ENCODE measurements around the gene NOL8.

The NOL8 gene

DNA sequence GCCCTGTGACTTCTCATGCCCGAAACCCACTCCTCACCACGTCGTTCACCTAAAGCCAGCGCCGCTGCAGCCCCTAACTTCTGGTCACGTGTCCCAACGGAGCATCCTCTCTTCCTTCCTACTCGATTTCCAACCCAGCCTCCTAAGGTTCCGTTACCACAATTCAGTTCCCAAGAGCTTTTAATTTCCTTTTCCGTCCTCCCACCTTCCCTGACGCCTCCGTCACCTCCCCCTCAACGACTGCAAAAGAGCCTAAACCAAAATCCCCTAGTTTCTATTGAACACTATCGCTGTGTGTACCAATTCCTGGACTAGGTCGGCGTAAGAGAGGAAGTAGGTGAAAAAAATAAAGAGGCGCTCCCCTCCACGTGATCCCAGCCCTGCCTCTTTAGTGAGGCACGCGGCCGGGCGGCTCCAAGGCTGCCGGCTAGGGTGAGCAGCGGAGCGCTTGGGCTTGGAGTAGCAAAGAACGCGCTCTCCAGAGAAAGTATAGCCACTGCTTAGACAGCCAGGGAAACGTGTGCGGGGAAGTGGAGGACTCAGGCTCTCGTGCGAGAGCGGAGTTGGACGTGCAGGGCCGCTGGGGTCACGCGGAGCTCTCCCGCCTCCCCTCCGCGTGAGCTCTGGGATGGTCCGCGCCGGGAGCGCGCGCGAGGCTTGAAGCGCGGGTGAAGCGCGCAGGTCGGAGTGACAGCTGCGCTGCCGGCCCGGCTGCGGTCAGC lies at the start of gene NOL8, which contains the start of gene CENPP:
Gene NOL8 (minus strand): TSS at position 82 of the 722 bp plus-strand sequence. CDS start 1,189 bp downstream, outside the sequence.
Gene CENPP (plus strand): TSS at position 685 of the 722 bp plus-strand sequence.
- DNase-seq (ENCODE audit: low read depth, low spot score) = peak; percentile 45

- DNase-seq (ENCODE audit: low read depth, low spot score) = no peak
Measured at GRCh38 chr9:92373167-92373566, 48.0 kb upstream of the NOL8 start.

- no peak for DNase-seq (ENCODE audit: low read depth, low spot score)
Measured at GRCh38 chr9:92369075-92369474, 43.9 kb upstream of the NOL8 start.

- DNase-seq (ENCODE audit: low read depth, low spot score) = no peak
Measured at GRCh38 chr9:92360083-92360482, 34.9 kb upstream of the NOL8 start.

GRCh38 chr9:92359394-92359995 lies 34.3 kb upstream of the NOL8 start:
- DNase-seq (ENCODE audit: low read depth, low spot score) = no peak

DNA sequence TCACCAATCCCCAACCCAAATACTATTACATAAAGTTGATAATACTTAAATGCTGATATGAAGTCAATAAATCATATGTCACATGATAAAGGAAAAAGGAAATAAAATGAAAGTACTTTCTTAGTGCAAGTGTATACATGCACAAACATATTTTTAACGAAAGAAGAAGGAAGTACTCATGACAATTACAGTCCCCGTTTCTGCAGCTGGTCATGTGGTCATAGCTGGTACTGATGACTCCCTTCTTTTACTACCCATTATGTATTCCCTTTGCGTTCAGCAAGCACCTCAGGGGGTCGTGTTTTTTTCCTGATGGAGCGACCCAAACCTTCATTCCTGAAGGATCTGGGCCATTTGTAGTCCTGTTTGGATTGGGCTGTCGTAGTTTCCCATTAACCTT lies 27.9 kb upstream of the NOL8 start:
- DNase-seq (ENCODE audit: low read depth, low spot score) = no peak

DNA sequence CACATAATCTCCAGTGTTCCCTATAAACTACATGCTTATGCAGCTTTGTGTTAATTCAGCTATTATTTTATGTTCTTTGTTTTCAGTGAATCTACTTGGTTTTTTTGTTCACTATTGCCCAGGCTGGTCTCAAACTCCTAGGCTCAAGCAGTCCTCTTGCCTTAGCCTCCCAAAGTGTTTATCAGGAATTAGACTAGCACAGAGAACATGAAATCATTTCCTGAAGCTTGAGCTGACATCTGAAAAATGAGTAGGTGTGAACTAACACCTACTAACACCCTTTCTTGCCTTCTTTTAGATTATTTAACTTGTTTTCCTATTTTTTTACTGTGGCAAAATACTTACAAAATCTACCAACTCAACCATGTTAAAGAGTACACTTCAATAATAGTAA lies 25.6 kb upstream of the NOL8 start:
- no peak for DNase-seq (ENCODE audit: low read depth, low spot score)

GRCh38 chr9:92349771-92350739 lies 24.9 kb upstream of the NOL8 start:
- no peak for DNase-seq (ENCODE audit: low read depth, low spot score)

DNA sequence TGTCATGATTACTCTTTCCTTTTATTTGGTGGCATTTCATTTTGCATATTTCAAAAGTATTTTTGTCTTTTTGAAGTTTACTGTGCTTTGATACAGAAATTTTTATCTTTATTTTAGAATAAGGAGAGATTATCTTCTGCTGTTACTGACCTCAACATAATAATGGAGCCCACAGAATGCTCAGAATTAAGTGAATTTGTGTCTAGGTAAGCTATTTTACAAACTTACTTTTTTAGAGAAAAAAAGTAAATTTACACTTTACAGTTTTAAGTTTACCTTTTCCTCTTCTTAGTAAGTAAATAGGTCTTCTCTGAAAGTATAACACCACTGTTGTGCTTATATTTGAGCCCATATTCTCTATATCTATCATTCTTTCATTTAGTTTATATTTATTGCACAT lies 20.4 kb upstream of the NOL8 start:
- DNase-seq (ENCODE audit: low read depth, low spot score) = no peak

DNA sequence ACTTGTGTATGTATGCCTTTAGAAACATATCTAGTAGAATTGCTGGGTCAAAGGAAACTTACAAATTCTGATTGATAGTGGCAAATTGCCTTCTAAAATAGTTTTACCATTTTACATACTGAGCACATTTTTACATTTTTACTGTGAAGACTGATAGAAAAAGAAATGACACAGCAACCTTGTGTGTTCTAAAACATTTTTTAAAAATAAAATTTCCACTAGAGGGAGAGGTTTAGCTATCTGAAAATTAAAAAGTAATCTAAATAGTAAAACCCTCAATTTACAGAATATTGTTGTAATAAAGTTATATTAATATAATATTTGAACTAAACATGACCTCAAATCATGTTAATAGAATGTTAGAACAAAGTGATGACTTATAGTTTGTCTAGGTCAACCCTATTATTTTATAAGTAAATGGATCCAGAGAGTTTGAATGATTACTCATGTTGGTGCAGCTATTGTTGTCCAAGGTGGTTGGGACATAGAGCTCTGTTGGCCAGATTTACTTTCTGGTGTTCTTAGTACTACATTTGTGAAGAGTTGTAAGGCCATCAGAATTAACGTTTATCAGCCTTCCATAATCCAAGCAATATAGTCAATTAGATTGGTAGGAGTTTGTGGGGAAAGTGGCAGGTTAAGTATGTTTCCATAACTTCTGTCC lies 17.8 kb upstream of the NOL8 start:
- DNase-seq (ENCODE audit: low read depth, low spot score) = no peak

- no peak for DNase-seq (ENCODE audit: low read depth, low spot score)
Measured at GRCh38 chr9:92341578-92341977, 16.4 kb upstream of the NOL8 start.

DNA sequence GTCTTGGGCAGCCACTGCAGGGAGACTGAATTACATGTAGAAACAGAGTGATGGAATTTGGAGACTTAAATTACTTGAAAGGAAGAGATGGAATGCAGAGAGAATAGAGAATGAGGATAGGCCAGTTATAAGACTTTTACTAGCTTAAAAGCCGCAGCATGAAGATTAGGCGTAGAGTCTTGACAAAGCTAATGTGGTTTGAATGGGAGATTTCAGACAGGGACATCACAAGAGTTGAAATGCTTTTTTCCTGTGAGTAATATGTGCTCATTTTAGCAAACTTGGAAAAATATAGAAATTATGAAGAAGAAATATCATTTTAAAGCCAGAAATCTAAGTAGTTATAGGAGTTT lies 8.1 kb upstream of the NOL8 start:
- DNase-seq (ENCODE audit: low read depth, low spot score) = no peak

- no peak for DNase-seq (ENCODE audit: low read depth, low spot score)
Measured at GRCh38 chr9:92332577-92333281, 7.6 kb upstream of the NOL8 start.

DNA sequence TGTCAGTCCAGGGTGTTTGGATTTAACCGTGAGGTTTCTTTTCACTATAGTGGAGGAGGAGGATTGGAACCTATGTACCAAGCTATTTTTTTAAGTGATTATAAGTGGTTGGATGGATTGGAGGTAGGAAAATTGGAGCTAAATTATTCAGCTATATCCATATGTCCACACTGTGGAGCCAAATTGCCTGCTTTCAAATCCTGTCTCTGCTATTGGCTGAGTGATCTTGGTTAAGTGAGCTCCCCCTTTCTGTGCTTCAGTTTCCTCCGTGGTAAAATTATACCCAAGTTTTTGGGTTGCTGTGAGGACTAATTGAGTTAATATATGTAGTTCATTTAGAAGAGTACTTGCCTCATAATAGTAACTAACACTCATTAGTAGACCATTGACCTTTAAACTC lies 3.1 kb upstream of the NOL8 start:
- no peak for DNase-seq (ENCODE audit: low read depth, low spot score)

DNA sequence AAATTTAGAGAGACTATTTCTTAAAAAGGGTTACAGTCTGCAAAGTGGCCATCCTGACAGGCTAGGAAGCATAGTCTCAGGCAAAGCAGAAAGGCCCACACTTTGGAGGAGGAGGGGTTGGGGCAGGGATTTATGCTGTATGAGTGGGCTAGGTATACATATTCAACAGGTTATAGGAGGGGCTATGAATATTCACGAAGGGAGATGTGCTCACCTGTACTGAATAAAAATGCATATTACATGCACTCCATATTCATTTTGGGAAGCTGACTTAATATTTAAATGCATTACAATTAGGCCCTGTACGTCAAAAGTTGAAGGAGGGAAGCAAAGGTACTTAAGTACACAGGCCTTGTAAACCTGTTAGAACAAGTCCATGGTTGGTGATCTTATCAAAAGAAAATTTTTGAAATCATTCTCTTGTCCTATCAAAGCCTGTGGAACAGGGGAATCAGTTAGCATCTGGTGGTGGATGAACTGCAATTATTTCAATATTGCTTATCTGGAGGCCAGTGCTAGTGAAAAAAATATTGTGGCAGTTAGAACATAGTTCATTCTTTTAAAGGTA lies 2.2 kb upstream of the NOL8 start:
- DNase-seq (ENCODE audit: low read depth, low spot score) = no peak

DNA sequence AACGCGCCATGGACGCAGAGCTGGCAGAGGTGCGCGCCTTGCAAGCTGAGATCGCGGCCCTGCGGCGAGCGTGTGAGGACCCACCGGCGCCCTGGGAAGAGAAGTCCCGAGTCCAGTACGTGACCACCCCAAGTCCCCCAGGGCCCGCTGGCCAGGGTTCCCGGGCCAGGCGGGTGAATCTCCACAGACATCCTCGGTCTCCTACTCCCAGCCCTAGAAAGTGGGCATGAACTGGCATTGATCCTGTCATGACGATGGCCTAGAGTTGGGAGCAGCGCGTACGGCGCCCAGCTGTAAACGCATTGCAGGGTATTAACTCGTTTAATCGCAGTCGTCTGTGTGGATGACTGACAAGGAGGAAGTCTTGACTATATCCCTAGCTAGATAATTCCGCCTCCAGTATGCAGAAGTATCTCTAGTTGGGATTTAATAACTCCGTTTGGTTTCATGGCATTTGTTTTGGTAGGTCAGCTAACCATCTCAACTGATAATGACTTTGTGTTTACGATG lies 896 bp upstream of the NOL8 start:
- no peak for DNase-seq (ENCODE audit: low read depth, low spot score)

GRCh38 chr9:92324889-92325268 lies 271 bp downstream of the NOL8 start:
- DNase-seq (ENCODE audit: low read depth, low spot score) = no peak

- DNase-seq (ENCODE audit: low read depth, low spot score) = no peak
Measured at GRCh38 chr9:92324431-92324830, 719 bp downstream of the NOL8 start.

GRCh38 chr9:92315456-92315855 lies 9.7 kb downstream of the NOL8 start:
- DNase-seq (ENCODE audit: low read depth, low spot score) = no peak

DNA sequence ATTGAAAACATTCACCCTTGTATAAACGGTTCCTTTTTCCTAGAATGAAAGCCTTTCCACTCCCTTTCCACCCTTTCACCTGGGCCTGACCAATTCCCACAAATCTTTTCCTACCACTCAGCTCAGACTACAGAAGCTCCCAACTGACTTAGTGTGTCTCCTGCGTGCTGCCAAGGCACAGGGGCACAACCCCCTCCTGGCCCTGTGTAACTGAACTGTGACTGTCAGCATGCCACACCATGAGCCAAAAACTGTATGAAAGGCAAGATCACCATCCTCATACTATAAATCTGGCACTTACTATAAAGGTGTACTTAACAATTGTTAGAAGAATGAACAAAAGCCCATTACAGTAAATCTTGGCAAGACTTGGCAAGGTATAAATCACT lies 11.5 kb downstream of the NOL8 start:
- no peak for DNase-seq (ENCODE audit: low read depth, low spot score)

All from iPS DF 19.7 (cell line).